Upper lobe of left lung (tissue), 6 donors: Measurements from ENCODE around the gene ANKS1B. TPM values are rescaled to one million over a fixed set of nuclear protein-coding genes. Genes with fewer than 3 reads are reported as not detected.

Experiments
- ATAC-seq, 2 donors: fragments of 200-7000 bp; cut with Tn5 transposase; one replicate each; pipeline ENCODE4 v1.9.1; 2022; ENCODE audit warnings: mild to moderate bottlenecking in 2 of 2, moderate library complexity in 2 of 2; ENCODE audit not compliant: low FRiP score in 2 of 2
- DNase-seq, 2 donors: peaks; one replicate each; pipeline ENCODE4 v3.0.0-alpha.2; 2019 to 2020
- H3K27ac ChIP-seq, 4 donors: fragments of 200-600 bp; sonication (generic); one replicate each; pipeline ENCODE4 v1.5.1; 2016 to 2019
- H3K27me3 ChIP-seq, 4 donors: fragments of 200-600 bp; sonication (generic); one replicate each; pipeline ENCODE4 v1.5.1; 2017 to 2019
- H3K36me3 ChIP-seq, 4 donors: fragments of 200-600 bp; sonication (generic); one replicate each; pipeline ENCODE4 v1.5.1; 2016 to 2019
- H3K4me1 ChIP-seq, 4 donors: fragments of 200-600 bp; sonication (generic); one replicate each; pipeline ENCODE4 v1.5.1; 2018 to 2019
- H3K4me3 ChIP-seq, 4 donors: fragments of 200-600 bp; sonication (generic); one replicate each; pipeline ENCODE4 v1.5.1; 2017 to 2019; ENCODE audit warnings: mild to moderate bottlenecking in 2 of 4, moderate library complexity in 1 of 4
- H3K9me3 ChIP-seq, 4 donors: fragments of 200-600 bp; sonication (generic); one replicate each; pipeline ENCODE4 v1.5.1; 2018 to 2019
- CTCF ChIP-seq, 6 experiments: fragments of 450-650 bp in 4 of 6; fragments of 200-600 bp in 2 of 6; sonication (generic) in 2 of 6; IDR thresholded peaks; one replicate each; pipeline ENCODE4 v1.5.1; 2016 to 2019; ENCODE audit warnings: antibody characterized with exemption in 6 of 6
- EP300 ChIP-seq, 4 donors: sonication (generic); formaldehyde crosslinking; IDR thresholded peaks; one replicate each; pipeline ENCODE4 v1.5.1; 2017; ENCODE audit warnings: antibody characterized with exemption in 4 of 4, control low read depth in 2 of 4
- POLR2A ChIP-seq, 4 donors: fragments of 450-650 bp; IDR thresholded peaks; one replicate each; pipeline ENCODE4 v1.5.1; 2016 to 2017; ENCODE audit warnings: antibody characterized with exemption in 4 of 4, mild to moderate bottlenecking in 2 of 4
- POLR2AphosphoS5 ChIP-seq, 2 donors: sonication (generic); formaldehyde crosslinking; IDR thresholded peaks; one replicate each; pipeline ENCODE4 v1.5.1; 2017; ENCODE audit warnings: antibody characterized with exemption in 2 of 2
- WGBS, 2 donors: methylation state at CpG; one replicate each; pipeline ENCODE4 v1.1.5; 2017 to 2018; 5-methylcytosine and 5-hydroxymethylcytosine counted together
- total RNA-seq, 6 donors: library from RNA; depleted of rRNA in 4 of 6; stranded (reverse); fragments of >200 nt in 4 of 6; gene quantifications; one replicate each; pipeline versions ENCODE4 v1.1.0 to v1.2.1, GENCODE V29; 2016 to 2021
- donor health status: DM: no; HTN: no; CAD: no; lungs with moderate emphysema.
- donor health status: DM: no; HTN: yes; CAD: no; lungs with severe emphysema.

Gene ANKS1B
- total RNA-seq, 6 donors from 2014 or later = 5.1 to 23.7 (median 7.2) TPM

DNA sequence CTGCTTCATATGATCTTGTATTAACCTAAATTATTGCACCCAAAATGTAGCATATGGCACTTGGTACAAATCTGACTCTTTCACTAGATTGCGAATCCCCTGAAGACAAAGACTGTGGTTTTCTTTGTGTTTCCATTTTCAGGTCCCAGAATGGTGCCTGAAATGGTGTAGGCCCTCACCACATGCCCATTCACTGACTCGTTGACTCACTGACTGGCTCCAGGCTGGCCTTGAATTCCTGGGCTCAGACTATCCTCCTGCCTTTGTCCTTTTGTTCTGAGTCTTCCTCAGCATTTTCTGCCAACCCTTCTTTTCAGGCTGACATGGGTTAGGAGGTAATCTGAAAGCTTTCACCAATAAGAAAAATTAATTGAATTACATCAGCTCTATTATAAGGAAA lies 705.8 kb downstream of the ANKS1B start:
- no peak for DNase-seq
- Histone ChIP-seq H3K27me3 (no peaks in the 10 kb centered on the region), H3K4me1 (no peaks in the 10 kb centered on the region), H3K36me3 (no peaks in the 10 kb centered on the region), H3K9me3 (no peaks in the 10 kb centered on the region), H3K27ac (no peak overlapping the region), H3K4me3 (no peak overlapping the region)
- TF ChIP-seq EP300 (IDR thresholded peaks at IDR 0.05) (no peak), CTCF (IDR thresholded peaks at IDR 0.05) (no peak), POLR2AphosphoS5 (IDR thresholded peaks at IDR 0.05) (no peak), POLR2A (IDR thresholded peaks at IDR 0.05) (no peak)
- 77 to 79% methylated on average over 2 of the region's 2 CpGs for WGBS, 2 donors
- no peak for ATAC-seq

DNA sequence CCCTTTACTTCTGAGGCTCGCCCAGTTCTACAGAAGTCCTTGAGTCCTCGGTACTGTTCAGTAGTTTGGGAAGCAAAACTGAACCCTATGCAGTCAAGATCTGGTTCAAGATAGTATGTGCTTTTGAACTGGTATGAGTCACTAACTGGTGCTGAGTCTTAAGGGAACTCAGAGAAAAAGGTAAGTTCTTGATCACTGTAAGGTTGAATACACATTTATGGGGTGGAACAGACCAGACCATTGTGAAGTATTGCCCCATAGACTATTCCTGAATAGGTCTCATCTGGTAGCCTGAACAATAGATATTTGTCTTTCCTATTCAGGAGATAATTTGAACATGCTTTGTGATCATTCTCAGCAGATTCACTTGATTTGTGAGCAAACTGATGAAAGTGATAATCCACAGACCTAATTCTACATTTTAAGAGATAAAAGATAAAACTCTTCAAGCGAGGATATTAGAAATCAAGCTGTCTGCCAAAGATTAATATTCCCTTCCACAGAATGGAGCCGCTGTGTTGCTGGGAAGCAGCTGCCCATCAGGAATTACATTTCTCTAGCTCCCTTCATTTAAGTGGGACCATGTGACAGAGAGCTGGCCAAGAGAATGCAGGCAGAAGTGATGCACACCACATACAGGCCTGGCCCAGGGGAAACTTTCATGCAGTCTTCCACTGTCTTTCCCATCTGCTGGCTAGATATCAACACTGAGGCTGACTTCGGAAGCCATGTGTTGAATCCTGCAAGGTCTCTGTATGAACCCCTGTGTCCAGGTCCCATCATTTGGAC lies 707.0 kb downstream of the ANKS1B start:
- Histone ChIP-seq H3K9me3 (no peaks in the 10 kb centered on the region), H3K27ac (no peak overlapping the region), H3K4me3 (no peak overlapping the region), H3K27me3 (no peaks in the 10 kb centered on the region), H3K36me3 (no peaks in the 10 kb centered on the region), H3K4me1 (no peaks in the 10 kb centered on the region)
- 86 to 88% methylated on average over 5 of the region's 5 CpGs for WGBS, 2 donors
- ATAC-seq (no peak), DNase-seq (no peak)
- no peak for TF ChIP-seq EP300 (IDR thresholded peaks at IDR 0.05)
- no peak for TF ChIP-seq POLR2A (IDR thresholded peaks at IDR 0.05)
- TF ChIP-seq CTCF (IDR thresholded peaks at IDR 0.05) = no peak
- TF ChIP-seq POLR2AphosphoS5 (IDR thresholded peaks at IDR 0.05) = no peak

- H3K4me1 ChIP-seq = no peaks in the 10 kb centered on the region
- ATAC-seq = no peak
Measured at GRCh38 chr12:99271071-99271470, 713.7 kb downstream of the ANKS1B start.

DNA sequence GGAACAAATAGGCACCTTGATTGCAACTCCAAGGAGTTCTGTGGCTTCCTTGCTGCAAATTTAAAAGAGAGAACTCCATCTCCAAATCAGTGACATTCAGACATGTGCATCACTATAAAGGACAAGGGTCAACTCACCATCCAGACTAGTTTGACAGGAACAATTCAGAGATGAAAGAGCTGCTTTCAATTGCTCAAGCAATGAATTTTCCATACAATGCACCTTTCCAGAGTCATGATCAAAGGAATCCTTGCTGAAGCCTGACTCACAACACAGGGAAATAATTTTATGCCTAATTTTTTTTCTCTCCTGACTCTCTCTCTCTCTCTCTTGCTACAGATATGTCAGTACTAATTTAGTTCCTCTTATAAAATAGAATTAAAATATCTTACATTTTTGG lies 717.7 kb downstream of the ANKS1B start:
- DNase-seq = no peak

More at GRCh38 chr12:99271071-99271470, 713.7 kb downstream of the ANKS1B start:
- Histone ChIP-seq H3K36me3 (no peaks in the 10 kb centered on the region), H3K9me3 (no peaks in the 10 kb centered on the region), H3K27me3 (no peaks in the 10 kb centered on the region), H3K4me3 (no peak overlapping the region), H3K27ac (no peak overlapping the region)
- DNase-seq = no peak
- 70 to 71% methylated on average over 3 of the region's 3 CpGs for WGBS, 2 donors
- no peak for TF ChIP-seq POLR2AphosphoS5 (IDR thresholded peaks at IDR 0.05)
- no peak for TF ChIP-seq CTCF (IDR thresholded peaks at IDR 0.05)
- no peak for TF ChIP-seq EP300 (IDR thresholded peaks at IDR 0.05)
- TF ChIP-seq POLR2A (IDR thresholded peaks at IDR 0.05) = no peak

More for the DNA sequence above, 717.7 kb downstream of the ANKS1B start:
- Histone ChIP-seq H3K4me3 (no peak overlapping the region), H3K36me3 (no peaks in the 10 kb centered on the region), H3K4me1 (no peaks in the 10 kb centered on the region), H3K27me3 (no peaks in the 10 kb centered on the region), H3K9me3 (no peaks in the 10 kb centered on the region), H3K27ac (no peak overlapping the region)
- TF ChIP-seq EP300 (IDR thresholded peaks at IDR 0.05) = no peak
- TF ChIP-seq POLR2AphosphoS5 (IDR thresholded peaks at IDR 0.05) = no peak
- TF ChIP-seq POLR2A (IDR thresholded peaks at IDR 0.05) = no peak
- TF ChIP-seq CTCF (IDR thresholded peaks at IDR 0.05) = no peak
- no peak for ATAC-seq
